GM04503 (cell line): ENCODE results near the gene CIPC.

Source experiments
- DNase-seq: peaks from one replicate; pipeline ENCODE4 v3.0.0-alpha.2; 2012; ENCODE audit warnings: low read depth

The CIPC gene

DNA sequence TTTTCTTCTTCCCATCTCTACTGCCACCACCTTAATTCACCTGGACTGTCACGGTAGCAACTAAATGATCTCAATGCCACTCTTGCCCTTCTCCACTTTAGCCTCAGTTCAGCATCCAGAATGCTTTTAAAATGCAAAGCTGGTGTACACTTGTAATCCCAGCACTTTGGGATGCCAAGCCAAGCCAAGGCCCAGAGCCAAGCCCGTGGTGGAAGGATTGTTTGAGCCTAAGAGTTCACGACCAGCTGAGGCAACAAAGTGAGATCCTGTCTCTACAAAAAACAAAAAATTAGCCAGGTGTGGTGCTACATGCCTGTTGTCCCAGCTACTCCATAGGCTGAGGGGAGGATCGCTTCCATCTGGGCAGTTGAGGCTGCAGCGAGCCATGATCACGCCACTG, 5.9 kb downstream of the CIPC start:
- DNase-seq = no peak

DNA sequence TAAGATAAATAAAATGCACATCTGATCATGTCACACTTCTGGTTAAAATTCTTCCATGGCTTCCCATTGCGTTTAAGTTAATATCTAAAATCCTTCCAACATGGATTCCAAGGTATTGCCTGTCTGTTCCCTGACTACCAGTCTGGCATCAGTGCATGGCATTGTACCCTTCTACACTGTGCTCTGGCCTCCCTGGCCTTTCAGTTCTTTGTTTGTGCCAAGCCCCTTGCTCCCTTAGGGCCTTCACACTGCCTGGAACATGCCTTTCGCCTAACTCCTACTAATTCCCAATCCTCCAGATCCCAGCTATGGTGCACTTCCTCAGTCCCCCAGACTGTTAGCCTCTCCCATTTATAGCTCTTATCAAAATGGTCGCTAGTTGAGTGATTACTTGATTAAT, 6.3 kb downstream of the CIPC start:
- no peak for DNase-seq

DNA sequence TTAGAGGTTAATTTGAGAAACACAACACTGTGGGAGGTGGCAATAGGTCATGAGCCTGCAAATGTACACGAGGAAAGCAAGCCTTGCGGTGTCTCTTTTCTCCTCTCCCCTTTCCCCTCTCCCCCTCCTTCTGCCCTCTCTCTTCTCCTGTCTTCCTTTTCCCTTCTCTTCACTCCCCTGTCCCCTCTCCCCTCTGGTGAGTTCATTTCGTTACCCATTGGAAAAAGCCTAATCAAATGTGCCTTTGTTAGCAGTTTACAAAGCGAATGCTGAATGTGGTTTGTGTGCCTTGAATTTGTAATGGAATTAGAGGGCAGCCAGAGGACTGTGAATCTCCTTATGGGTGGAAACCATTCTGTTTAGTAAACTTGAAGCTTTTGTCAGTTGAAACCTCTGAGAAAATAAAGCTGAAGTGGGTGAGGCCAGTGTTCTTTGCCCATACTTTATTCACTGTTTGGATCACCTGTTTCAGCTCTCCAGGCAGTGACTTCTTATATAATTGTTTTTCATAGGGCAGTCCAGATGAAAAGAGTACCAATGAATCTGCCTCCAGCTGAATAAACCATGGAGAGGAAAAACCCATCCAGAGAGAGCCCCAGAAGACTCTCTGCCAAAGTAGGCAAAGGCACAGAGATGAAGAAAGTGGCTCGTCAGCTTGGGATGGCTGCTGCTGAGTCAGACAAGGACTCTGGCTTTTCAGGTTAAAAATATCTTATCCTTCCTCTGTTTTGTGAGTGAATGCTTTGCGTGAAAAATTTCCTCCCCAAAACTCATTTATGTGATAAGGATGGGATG, 7.3 kb downstream of the CIPC start:
- no peak for DNase-seq

DNA sequence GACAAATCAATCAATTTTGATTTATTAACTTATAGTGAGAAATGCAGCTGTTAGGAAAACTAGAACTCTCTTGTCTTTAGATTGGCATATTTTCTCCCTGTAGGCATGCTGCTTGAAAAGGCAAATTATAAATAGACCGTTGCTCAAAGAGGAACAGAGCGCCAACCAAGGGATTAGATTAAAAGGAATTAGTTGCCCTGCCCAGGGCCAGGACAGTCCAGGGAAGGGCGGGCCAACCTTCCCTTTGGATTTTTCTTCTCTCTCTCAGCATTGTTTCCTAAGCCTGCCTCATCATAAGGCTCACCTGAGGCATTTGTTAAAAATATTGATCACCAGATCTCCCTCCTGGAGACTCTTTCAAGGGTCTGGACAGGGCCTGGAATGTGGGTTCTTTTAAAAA, 8.6 kb downstream of the CIPC start:
- no peak for DNase-seq

DNA sequence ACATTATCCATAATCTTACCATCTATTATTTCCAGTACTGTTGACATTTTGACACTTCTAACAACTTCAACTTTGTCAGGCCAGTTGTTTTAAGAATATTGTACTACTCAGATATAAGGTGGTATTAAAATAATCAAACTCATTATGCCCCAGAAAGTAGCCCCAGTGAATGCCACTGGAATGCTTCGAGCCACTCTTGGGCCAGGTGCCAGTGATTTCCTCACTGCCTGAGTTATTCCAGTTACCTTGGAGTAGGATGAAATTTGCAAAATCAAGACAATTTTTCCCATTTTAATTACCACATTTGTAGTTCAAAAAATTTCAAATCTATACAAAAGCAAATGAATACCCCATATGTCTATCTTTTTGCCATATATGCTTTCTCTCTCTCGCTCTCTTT, 9.2 kb downstream of the CIPC start:
- DNase-seq = no peak

DNA sequence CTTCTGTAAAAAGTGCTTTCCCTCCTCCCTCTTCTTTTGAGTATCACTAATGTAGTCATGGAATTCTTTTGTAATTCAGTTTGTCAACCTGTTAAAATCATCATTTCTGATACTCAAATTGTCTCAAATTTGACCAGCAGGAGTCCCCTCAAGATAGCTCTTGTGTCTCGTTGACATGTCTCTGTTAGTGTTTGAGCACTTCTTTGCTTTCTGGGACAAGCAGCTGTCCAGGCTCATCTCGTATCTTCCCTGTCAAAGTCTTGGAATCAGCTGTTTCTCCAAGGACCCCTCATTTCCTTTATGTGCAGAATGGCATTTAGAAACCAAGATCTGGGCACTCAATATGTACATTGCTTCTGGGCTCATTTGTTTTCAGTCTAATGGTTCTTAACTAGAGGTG, 10.7 kb downstream of the CIPC start:
- no peak for DNase-seq

DNA sequence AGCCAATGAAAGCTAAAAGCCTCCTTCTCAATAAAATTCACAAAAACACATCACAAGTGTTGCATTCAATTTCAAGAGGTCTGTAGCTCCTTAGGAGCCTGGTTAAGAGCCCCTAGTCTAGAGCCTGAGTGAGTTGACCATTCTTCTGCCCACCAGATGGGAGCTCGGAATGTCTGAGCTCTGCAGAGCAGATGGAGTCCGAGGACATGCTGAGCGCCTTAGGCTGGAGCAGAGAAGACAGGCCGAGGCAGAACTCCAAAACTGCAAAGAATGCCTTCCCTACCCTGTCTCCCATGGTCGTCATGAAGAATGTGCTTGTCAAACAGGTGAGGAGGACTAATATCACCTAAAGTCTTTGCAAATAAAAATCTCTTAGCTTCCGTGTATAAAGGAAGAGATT, 11.6 kb downstream of the CIPC start:
- no peak for DNase-seq

DNA sequence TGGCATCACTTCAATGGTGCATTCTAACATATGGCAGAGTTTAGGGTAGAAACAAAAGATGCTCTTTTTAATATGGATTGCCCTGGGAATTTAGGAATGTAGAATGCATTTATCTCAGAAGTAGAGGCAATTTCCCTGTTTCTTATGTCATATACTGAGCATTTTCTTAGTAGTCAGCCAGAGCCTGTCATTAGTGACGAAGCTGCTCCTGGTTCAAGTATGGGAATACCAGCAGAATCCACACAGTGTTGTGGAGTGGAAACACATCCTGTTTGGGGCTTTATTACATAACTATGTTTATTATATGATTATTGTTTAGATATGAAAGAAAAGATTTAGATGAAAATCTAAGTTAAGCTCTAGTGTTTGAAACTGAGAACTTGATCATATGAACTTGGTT, 12.2 kb downstream of the CIPC start:
- DNase-seq = no peak

DNA sequence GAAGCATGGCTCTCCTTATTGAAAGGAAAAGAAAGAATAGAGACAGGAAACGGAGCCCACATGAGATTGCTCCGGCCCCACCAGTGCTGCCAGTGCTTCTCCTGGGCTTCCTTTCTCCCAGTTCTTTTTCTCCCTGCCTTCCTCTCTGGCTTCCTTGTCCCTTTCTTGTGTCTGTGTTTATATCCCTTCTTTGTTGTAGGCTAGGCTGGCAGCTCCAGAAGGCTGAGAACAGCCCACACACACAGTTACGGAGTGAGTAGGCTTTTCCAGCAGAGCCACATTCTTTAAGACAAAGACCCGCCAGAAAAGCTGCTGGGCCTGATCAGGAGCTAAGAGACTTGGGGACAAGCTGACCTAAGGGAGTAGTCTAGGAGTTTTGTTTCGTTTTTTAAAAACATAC, 13.0 kb downstream of the CIPC start:
- DNase-seq = no peak

DNA sequence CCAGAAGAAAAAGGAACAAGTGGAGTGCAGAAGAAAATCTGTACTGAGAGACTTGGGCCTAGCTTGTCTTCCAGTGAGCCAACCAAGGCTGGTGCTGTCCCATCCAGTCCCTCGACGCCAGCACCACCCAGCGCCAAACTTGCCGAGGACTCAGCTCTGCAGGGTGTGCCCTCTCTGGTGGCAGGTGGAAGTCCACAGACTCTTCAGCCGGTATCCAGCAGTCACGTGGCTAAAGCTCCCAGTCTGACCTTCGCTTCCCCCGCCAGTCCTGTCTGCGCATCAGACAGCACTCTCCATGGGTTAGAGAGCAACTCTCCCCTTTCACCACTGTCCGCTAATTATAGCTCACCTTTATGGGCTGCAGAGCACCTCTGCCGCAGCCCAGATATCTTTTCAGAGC, 15.6 kb downstream of the CIPC start:
- no peak for DNase-seq

DNA sequence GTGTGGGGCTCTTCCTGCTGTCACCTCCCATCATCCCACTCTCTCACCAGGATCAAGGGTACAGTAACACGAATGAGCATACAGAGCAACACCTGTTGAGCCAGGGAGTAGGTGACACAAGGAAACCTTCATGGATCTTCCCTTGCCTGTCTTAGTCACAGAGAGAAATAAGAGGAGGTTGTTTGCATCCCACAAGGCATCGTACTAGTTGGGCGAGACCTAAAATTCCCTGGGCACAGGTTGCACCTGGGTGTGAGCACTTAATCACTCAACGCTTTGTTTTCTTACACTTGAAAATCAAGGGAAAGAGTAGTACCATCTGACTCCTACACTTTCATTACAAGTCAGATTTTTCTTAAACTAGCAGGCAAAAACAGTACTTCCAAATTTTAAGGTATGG, 16.6 kb downstream of the CIPC start:
- no peak for DNase-seq

DNA sequence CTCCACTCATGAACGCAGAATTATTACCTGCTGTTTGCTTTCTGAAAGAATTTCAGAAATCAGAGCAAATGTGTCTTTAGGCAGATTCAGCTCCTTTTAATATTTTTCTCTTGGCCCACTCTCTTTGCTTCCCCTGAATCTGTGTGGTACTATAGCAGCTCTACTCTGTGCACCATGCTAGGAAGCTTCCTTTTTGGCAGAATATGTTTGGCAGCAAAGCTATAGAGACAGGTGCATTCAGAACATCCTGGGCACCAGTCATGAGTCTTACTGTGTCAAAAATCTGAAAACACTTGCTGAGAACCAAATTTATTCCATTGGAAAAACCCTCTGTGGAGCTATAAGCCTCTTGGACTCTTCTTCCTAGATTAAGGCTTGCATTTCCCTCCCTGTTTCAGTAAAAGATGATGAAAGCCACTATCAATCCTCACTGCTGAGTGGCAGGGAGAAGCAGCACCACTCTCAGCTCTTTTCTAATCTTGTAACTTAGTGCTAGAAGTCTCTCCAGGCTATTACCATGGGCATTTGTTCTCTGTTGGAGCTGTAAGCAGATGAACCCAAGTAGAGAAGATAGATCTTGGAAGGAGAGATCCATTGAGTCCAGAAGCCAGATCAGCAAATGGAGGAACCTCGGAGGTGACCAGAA, 18.2 kb downstream of the CIPC start:
- no peak for DNase-seq

DNA sequence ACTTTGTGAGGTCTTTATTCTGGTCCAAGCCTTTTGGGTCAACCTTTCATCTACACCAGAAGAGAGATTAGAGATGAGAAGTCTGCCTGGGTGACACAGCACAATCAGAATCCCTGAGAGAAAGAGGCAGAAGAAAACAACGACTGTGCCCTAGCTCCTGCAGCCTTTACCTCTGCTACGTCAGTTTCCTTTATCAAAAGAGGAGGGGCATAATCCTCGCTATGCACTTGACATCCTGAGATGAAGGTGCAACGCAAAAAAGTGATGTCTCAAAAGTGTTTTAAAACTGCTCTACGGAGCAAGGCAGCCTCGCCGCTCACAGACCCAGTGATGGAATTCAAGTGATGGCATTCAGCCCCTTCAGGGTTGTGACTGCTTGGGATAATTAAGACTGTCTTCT, 21.8 kb downstream of the CIPC start:
- DNase-seq = no peak

DNA sequence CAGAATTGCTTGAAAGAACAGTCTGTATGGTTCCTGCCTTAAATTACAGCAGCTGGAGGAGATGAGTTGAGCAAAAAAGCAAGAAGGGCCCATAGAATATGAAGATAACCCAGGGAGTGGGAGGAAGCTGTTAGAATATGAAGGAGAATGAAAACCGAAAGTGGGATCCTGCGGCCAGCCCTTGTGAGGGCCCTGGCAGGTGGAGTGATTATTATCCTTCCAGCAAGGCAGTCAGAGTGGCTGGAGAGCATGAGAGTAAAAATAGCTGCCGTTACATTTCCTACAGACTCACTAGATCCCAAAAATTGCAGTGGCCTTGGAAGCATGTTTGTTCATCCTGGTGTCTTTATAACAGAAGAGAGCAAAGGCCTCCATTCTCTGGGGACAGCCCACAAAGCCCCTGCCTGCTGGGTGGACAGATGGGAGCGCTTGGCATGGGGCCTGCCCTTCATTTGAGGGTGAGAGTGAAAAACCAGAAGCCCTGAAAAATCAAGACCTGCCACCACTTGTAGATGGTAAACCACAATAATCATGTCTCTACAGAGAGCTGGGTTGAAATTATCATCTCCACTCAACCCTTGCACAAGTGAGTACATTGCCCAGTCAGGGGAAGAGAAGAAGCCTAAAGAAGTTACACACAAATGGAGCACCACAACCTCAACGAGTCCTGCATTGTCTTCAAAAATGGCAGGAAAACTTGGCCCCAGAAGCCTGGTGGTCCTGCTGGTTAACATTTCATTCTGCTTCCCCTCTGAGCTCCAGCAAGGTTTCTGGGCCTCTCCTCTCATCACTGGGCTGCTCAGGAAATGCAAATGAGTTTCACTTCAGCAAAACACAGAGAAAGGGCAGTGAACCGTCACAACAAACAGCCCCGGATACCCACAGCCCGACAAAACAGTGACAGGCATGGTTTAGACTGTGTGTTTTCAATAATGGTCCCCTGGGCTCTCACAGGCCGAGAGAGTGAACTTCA, 23.0 kb downstream of the CIPC start:
- no peak for DNase-seq

DNA sequence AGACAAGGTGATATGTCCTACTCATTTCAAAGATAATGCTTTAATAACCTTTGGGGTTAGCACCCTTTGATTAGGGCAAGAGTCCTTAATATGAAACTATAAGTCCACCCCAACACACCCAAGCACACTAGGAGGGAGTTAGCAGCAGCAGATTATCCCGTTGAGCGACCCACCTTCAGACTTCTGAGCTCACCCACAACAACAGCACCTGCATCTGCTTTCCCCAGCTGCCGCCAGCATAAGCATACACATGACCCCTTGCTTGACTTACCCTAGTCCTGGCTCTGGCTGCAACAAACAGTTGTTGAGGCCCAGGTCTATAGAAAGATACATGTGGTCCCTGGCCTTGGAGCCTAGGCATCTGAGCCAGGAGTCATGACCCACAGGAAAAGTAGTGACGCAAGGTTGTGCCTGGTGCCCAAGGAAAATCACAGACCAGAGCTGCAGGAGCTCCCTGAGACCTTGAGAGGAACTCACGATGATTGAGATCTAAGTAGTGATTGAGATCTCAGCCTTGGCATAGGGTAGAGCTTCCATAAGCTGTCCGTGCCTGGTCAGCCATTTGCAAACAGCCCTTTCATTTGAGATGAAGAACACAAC, 24.6 kb downstream of the CIPC start:
- DNase-seq = no peak

DNA sequence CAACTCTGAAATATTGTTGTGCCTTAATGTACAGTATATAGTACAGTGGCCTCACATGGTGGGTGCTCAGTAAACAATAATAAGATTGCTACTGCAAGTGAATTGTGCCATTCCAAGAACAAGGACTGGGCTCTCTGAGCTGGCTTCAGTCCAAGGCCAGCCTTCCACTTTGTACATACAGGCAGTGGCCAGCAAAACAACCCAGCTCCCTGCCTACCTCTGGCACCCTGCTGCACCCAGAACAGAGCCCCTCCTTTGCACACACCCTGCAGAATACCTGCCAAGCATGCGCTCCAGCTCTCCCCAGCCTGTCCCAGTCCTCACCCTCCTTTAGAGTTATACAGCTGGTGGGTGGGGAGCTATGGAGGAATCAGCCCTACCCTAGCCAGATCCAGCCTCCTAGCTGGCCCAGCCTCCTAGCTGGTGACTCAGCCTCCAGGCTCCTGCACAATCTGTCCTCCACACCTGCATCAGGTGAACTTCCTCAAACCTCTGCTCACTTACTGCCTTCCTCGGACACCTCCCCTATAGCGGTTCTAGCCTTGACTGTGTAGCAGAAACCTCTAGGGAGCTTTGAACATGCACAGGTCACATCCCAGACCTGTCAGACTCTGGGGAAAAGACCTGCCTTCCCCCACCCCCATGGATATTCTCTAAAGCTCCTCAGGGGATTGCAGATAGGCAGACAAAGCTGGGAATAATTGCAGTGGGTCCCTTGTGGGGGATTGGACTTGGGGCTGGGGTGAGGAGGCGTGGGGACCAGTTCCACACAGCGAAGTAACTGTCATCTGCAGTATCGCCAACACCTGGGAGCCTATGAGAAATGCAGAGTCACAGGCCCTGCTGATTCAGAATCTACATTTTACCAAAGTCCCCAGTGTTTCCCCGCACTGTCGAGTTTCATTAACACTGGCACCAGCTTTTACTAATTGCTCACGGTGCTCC, 25.6 kb downstream of the CIPC start:
- DNase-seq = no peak

DNA sequence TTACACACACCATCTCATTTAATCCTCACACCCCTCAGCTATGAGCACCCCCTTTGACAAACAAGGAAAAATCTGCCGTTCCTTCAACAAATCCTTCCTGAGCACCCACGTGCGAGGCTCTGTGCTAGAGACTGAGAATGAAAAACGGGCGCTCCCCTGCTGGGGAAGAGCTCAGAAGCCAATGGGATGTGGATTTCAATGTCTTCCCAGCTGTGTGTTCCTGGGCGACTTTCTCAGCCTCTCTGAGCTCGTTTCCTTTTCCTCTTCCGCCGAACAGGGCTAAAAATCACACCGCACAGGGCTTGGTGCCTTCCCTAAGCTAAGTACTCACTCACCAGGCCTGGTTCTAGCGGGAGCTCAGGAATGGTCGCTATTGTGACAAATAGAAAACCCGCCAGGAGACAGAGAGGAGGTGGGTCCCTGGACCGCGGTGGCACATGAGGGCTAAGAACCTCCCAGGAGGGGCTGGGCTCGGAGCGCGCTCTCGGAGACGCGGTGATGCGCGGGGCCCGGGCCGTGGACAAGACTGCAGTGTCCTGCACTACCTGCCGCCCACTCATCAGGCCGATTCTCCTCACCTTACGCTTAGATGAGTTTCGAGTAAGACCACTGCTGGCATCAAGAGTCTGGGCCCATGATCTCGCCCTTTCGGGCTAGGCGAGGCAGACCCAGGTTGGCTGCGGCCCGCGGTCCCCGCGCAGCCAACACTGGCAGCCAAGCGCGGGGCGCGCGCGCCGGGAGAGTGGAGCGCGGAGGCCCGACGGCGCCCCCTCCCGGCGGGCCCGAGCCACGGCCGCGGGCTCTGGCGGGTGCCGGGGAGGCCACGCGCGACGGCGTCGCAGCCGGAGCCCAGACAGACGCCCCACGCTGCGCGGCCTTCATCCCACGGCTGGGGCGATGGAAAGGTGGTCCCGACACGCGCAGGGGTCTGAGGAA, 26.6 kb downstream of the CIPC start:
- no peak for DNase-seq

DNA sequence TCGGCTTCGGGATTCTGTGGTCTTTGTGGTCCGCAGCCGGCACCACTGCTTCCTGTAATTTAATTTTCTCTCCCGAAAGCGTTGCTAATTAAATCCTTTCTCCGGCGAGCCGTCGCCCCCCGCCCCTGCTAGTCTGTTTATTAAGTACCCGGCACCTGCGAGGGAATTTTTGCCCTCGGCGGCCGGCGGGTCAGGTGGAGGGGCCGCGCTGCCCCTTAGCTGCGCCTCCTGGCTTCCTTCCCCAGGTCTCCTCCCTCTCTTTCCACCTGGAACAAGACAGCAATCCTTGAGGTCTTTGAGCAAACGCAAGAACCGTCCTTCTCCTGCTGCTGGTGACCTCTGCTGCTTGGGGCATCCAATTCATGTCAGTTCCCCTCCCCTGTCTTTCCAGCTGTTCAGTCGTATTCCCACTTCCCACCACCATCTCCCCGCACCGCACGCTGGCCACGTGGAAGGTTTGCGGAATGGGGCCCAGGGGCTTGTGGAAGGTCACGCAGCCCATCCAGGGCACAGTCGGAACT, 27.3 kb downstream of the CIPC start:
- no peak for DNase-seq

DNA sequence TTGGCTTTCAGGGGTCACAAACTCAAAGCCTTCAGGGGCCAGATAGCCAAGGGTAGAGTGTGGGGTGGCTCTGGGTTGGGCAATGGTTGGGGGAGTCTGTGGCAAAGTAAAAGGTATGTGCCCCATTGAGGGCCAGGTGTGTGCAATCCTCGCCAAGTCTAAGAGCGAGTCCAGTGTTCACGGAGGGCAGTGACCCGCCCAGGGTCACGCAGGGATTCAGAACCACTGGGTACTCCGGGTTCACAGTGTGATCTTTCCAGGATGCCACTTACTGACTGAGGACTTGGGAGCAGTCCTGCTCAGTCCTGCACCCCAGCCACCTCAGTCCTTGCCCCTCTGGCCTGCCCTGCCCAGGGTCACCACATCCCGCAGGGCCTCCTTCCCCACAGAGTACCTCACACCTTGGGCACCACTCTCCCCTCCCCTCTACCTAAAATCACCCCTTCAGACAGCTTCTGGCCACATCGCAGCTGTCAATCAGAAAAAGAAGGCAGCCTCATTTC, 27.8 kb downstream of the CIPC start:
- no peak for DNase-seq
